SW 1271 (cell line): Measurements from ENCODE around the gene CHAC1.
"Not testable (repeated sequence)": the region's sequence is repeated elsewhere in the genome, so short reads cannot be mapped to it uniquely, and the experiment has no call there.

ENCODE experiments used
- DNase-seq, 2 experiments: peaks; one replicate each; lab custom pipeline; 2025; lab: John Stamatoyannopoulos, UW

CHAC1 gene

DNA sequence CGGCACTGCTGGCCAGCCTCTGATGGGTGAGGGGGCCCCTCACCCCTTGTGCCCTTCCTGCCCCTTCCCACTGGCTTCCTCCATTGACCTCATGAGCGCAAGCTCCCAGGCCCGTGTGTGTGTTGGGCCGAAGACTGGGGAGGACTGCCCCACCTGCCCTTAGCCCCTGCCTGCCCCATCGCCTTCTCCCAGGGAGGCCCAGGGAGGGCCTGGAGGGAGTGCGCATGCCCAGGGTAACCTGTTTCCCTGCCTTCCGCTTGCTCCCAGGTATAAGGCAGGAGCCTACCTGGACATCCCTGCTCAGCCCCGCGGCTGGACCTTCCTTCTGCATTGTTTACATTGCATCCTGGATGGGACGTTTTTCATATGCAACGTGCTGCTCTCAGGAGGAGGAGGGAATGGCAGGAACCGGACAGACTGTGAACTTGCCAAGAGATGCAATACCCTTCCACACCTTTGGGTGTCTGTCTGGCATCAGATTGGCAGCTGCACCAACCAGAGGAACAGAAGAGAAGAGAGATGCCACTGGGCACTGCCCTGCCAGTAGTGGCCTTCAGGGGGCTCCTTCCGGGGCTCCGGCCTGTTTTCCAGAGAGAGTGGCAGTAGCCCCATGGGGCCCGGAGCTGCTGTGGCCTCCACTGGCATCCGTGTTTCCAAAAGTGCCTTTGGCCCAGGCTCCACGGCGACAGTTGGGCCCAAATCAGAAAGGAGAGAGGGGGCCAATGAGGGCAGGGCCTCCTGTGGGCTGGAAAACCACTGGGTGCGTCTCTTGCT, 15.3 kb upstream of the CHAC1 start:
- peak; percentile 41 to 70 for DNase-seq

DNA sequence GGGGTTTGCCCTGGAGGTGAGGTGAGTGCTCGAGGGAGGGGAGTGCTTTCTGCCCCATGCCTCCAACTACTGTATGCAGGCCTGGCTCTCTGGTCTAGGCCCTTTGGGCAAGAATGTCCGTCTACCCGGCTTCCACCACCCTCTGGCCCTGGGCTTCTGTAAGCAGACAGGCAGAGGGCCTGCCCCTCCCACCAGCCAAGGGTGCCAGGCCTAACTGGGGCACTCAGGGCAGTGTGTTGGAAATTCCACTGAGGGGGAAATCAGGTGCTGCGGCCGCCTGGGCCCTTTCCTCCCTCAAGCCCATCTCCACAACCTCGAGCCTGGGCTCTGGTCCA, 14.8 kb upstream of the CHAC1 start:
- DNase-seq, result no peak

DNA sequence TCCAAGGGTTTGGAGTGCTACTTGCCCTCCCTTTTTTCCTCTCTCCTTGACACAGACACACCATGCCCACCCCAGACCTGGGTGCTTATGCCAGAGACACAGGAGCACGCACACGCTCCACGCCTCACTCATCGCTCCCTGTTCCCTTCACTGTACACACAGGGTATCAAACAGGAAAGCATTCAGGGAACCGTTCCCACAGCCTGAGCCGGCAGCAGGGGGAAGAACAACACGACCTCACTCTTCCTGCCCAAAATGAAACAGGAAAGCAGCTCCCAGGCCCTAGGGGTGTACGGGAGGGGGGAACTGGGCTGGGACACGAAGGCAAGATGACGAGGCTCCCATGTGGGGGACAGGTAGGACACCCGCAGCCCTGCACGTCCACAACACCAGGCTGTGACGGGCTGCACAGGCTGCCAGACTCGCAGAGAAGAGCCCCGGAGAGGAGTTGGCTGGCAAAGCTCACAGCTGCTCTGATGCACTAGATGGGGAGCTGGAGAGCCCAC, 12.9 kb upstream of the CHAC1 start:
- no peak for DNase-seq

DNA sequence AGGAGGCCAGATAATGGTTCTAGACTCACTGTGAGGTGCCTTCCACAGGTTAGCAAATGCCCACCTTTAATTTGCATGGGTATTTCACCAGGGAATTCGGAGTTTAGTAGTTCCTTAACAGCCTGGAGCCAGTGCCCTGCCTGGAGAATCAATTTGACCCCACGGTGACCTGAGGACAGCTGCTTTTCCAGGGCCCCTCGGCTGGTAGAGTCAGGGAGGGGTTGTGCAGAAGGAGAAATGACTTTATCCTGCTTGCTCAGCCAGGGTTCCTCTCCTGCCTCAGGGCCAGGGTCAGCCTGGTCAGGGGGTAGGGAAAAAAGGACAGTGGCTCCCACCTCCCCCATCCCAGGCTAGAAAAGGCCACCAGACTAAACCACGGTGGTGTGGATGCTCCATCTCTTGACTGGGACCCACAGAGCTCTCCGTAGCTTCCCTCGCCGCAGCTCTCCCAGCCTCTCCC, 12.2 kb upstream of the CHAC1 start:
- DNase-seq, result no peak

DNA sequence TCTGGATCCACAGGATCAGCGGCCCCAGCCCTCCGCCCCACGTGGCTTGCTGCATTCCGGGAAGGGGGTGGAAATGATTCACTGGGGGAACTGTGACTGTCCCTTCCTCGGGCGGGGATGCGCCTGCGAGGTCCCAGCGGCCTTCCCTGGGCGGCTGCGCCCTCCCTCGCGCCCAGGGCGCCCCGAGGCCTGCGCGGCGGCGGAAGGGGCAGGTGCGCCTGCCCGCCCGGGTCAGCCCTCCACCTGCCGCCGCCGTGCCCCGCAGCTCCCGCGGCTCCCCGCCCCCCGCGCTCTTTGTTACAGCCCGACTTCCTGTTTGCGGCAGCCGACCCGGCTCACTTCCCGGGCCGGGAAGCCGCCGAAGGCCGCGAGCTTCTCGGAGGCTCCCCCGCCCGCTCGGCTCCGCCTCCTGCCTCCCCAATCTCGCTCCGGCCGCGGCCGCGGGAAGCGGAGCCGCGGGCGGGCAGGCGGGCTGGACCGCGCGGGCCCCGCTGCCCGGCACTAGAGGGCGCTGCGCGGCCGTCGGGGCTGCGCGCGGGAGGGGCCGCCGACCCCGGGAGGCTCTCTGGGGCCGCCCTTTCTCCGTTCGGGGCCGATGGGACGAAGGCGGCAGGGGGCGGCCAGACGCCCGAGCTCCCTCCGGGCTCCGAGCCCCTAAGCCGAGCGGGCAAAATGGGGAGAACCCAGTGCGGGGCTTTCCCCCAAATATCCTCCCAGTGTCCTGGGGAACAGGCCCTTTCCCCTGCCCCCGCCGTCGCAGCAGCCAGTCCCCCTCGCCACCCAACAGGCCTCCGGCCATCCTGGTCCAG, 11.5 kb upstream of the CHAC1 start:
- DNase-seq, result peak; percentile 18 to 41

DNA sequence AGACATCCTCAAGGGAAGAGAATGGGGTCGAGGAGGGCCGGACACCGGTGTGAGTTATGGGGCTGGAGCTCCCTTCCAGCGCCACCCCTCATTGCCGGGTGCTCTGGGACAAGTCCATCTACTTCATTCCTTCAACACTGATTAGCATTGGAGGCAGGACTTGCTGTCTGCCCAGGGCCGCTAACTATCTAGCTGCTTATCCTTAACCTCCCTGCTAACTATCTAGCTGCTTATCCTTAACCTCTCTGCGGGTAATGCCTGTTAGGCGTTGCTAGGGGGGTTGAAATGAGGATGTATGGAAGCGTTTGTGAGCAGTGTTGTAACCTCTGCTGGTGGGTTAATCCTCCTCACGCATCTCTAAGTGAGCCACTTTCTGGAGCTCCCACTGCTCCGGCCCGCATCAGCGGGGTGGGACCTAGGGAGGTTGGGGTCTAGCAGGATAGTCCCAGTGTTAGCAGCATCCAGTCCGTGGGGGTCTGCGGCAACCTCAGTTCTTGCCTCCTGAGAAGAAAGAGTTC, 10.9 kb upstream of the CHAC1 start:
- no peak for DNase-seq

DNA sequence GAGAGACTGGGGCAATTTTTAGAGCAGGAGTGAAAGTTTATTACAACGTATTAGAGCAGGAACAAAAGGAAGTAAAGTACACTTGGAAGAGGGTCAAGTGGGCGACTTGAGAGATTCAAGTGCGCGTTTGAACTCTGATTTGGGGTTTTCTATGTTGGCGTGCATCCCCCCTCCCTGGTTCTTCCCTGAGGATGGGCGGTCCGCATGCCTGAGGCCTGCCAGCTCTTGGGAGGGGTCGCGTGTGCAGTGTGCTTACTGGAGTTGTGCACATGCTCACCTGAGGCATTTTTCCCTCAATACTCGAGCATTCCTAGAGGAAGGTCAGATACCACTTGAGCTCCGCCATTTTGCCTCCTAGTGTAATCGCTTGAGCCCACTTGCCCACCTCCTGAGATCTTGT, 10.4 kb upstream of the CHAC1 start:
- DNase-seq, result no peak

DNA sequence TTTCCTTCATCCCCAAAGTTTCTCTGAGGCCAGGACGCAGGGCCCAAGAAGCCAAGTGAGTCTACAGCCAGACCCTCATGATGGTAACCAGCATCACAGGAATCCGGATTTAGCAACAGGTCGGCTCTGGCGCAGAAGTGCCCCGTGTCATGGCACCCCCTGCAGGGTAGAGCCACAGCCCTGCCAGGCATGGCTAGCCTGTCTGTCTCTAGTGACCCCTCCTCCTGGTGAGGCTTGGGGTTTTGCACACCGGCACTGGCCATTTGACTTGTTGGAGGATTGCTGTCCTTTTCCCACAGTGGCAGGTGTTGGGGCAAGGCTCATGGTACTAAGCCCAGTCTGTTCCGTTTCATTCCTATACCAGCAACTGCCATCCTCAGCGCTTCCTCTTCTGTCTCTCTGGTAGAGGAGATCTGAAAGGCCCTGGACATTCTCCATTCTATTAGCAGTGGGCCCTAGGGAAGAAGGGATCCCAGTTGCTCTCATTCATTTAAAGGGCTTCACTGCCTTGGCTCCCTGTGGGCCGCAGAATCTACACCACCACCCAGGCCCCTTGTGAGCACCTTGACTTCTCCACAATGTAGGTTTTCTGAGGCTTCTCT, 9.4 kb upstream of the CHAC1 start:
- no peak for DNase-seq

DNA sequence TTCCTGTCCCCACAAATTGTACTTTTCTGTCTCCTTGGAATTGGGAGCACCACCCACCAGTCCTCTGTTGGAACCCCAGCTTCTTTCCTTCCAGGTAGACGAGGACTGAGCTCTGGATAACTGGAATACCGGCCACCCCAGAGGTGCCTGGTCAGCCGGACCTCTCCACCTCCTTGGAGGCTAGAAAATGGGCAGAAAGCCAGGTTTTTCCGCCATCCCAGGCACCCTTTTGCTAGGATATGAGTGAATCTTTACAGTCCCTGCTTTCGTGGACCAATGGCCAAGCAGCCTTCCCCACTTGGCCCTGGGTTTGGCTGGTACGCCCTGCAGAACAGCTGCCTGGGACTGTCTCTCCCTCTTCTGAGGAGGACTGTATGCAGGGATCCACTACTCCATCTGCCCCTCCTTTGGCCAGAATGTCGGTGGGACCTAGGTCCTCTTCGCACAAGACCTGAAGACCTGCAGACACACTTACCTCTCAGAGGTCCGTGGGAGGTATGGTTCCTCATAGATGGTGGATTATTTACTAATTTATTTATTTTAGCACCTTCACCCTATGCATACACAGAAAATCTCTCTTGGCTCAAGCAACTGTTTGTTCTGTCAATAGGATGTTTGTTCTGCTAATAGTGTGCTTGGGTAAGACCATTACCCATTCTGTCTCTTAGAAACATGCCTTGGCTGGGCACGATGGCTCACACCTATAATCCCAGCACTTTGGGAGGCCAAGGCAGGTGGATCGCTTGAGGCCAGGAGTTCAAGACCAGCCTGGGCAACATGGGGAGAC, 8.6 kb upstream of the CHAC1 start:
- DNase-seq, result no peak

DNA sequence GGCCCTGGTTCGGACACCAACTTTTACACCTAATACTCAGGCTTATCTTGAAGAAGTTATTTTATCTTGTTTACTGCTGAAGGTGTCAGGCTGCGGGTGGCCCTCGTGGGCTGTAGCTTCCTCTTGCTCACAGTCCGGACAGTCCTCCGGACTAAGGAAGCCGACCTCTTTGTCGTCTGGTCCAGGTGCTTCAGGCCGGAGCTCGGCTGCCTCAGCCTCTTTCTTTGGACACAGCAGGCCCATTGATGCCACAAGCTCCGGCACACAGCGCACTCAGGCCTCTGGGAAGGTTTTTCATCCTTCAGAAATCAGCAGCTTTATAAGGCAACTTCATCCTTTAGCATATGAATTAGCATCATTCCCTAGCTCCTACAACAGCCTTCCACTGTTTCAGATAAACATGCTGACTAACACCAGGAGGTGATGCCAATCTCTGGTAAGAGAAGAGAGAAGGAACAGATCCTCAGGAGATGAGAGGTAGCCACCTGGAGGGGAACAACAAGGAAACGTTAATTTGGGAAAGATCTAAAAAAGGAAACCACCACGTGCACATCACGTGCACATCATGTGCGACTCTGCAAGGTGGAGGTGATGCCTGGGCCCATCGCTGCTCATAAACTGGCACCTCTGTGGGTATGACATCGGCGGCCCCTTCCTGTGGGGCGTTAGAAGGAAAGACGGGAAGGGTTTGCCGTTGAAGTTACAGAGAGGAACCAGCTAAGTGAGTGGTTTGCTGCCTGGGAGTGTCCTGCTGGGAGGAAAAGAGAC, 4.4 kb upstream of the CHAC1 start:
- DNase-seq, result no peak

DNA sequence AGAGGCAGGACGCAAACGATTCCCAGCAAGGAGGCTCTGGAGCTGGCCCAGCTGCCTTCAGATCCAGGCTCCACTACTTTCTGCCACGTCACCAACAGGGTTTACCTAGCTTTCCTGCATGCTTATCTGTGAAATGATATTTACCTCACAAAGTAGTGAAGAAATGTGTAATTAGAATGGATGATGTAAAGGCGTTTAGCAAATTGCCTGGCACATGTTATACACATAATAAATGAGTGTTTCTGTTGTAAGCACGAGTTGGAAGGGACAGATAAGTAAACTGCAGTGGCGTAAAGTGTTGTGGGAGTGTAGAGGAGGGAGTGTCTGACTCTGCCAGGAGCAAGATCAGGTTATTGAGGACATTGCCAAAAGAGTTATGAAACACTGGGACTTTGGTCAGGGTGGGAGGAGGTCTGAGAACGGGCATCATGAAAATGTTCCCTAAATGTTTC, 3.5 kb upstream of the CHAC1 start:
- DNase-seq, result no peak

DNA sequence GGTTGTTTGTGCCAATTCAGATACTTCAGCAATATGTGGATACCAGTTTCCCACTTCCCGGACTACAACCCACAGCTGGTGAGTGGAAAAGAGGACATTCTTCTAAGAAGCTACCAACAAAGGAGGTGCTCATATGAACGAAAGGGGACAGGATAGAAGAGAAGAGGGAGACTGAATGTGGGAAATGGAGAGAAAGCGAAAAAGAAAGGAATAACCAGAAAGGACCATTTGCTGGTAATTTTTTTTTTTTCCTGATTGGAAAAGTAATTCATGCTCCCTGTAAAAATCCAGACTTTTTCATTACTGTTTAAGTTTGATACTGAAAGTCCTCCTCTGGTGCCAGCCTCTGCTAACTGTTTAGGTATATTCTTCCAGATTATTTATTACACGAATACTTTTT, 1.5 kb upstream of the CHAC1 start:
- no peak for DNase-seq

DNA sequence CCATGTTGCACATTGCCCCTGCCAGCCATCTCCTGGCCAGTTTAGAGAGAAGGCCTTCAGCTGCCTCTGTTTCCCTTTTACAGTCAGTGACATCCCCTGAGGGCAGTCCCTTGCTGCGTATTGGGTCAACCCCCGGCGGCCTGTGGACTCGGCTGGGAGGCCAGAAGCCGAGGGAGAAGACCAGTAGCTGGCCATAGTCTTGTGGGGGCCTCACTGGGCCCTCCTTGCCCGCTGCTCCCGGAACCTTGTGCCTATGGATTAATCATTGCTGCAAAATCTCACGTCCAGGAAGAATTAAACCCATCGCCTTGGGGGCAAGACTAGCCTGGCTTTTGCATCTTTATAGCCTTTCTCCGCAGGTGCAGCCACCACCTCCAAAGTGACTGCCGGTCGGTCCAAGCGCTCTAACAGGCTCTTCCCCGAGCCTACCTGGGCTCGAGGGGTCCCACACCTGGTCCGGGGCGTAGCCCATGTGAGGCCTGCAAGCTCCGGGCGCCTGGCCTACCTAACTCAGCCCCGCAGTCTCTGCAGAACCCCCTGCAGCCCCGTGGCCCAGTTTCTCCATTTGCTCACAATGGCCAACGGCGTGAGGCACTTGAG, 870 bp upstream of the CHAC1 start:
- no peak for DNase-seq

DNA sequence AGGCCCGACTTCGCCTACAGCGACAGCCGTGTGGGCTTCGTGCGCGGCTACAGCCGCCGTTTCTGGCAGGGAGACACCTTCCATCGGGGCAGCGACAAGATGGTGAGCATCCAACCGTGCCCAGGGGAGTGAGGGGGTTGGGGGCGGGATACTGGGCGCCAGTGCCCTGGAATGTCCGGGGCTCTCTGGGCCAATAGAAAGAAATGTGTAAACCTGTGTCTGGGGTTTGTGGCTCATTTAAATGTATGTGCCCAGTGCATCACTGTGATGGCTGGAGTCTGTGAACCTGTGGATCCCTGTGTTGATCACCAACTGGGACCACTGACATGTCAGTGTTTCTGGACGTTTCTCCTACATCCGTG, 423 bp downstream of the CHAC1 start:
- no peak for DNase-seq

DNA sequence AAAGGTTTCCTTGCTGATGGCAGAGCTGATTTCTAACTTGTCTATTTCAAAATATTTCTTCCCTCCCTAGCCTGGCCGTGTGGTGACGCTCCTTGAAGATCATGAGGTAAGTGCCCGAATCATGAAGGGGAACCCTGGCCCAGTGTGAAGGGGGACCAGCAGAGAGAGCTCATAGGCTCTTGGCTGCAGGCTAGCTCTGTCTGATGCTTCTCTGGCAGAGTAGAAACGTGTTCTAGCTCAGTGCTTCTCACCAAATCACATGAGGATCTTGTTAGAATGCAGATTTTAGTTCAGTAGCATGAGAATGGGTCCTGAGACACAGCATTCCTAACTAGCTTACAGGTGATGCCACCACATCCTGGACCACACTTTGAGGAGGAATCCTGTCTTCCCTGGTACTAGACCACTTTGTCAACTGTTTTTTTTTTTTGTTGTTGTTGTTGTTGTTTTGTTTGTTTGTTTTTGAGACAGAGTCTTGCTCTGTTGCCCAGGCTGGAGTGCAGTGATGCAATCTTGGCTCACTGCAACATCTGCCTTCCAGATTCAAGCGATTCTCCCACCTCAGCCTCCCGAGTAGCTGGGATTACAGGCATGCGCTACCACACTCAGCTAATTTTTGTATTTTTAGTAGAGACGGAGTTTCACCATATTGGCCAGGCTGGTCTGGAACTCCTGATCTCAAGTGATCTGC, 1.0 kb downstream of the CHAC1 start:
- not testable (repeated sequence) for DNase-seq

DNA sequence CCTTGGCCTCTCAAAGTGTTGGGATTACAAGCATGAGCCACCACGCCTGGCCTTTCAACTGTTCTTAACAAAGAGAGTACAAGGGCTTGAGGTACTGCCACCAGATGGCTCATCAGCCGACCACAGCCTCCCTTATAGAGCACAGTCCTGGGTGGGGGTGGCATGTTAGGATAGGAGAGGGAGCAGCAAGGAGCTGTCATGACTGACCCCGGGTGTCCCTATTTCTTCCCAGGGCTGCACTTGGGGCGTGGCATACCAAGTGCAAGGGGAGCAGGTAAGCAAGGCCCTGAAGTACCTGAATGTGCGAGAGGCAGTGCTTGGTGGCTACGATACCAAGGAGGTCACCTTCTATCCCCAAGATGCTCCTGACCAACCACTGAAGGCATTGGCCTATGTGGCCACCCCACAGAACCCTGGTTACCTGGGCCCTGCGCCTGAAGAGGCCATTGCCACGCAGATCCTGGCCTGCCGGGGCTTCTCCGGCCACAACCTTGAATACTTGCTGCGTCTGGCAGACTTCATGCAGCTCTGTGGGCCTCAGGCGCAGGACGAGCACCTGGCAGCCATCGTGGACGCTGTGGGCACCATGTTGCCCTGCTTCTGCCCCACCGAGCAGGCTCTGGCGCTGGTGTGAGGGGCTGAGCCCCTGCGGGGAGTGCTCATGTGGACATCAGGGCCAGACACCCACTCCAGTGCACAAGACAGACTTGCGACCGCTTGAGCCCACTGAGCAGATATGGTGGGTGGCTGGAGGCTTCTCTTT, 2.1 kb downstream of the CHAC1 start:
- DNase-seq, result no peak

DNA sequence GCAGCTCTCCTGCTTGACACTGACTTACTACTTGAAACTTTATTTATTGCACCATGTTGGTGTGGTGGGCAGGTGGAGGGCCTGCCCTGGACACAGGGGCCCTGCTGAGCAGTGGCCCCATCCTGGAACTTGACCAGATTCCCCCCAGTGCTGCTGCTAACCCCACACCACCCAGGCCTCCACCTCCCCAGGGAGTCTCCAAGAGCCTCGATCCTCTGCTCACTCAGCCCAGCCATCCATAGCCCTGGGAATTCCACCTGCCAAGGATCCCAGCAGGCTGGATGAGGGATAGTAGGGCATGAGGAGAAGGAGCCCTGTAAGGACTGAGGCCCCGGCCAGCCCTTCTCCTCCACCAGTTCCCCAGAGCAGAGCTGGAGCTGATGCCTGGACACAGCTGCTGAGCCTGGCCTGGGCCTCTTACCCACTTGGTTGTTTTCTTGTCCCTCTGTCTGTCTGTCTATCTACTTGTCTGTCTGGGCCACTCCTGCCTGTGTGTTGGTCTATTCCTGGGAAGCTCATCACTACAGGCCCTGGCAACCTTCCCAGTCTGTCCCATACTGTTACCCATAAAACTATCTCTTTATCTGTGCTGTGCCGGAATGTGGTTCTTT, 2.8 kb downstream of the CHAC1 start:
- no peak for DNase-seq

DNA sequence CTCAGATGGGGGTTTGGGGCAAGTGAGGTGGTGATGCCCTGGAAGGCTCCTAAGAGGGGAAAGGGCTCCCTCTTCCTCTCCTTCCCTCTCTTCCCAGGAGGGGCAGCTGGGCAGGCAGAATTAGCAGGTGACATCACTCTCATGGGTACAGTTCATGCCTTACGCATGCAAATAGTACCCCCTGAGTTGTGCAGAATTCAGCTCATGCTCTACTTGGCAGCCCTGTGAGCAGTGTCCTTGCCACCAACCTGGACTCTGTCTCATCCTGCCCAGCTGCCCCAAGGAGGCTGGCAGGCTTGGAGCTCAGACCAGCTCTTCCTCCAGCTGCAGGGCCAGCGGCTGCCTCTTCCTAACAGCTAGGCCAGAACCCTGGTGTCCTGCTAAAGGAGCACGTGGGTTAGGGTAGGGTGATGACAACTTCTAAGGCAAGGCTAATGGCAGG, 3.3 kb downstream of the CHAC1 start:
- no peak for DNase-seq

DNA sequence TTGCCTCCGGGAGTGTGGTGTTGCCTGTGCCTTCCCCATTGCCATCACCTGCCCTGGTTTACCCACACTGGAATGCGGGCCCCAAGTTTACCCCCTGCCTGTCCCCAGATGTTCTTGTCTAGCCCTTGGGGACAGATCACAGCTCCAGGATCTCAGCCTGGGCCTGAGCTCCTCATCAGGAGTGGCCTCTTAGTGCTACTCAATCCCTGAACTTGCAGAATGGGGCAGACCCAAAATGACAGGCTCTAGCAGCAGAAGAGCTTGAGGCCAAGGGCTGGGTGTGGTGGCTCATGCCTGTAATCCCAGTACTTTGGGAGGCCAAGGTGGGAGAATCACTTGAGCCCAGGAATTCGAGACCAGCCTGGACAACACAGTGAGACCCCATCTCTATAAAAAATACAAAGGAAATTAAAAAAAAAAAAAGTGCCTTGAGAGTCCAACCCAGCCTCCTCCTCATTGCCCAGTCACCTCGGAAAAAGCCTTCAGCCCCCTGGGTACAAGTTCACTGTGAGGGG, 3.8 kb downstream of the CHAC1 start:
- DNase-seq, result no peak
